ENCODE data around the gene TENM4.

The TENM4 gene

DNA sequence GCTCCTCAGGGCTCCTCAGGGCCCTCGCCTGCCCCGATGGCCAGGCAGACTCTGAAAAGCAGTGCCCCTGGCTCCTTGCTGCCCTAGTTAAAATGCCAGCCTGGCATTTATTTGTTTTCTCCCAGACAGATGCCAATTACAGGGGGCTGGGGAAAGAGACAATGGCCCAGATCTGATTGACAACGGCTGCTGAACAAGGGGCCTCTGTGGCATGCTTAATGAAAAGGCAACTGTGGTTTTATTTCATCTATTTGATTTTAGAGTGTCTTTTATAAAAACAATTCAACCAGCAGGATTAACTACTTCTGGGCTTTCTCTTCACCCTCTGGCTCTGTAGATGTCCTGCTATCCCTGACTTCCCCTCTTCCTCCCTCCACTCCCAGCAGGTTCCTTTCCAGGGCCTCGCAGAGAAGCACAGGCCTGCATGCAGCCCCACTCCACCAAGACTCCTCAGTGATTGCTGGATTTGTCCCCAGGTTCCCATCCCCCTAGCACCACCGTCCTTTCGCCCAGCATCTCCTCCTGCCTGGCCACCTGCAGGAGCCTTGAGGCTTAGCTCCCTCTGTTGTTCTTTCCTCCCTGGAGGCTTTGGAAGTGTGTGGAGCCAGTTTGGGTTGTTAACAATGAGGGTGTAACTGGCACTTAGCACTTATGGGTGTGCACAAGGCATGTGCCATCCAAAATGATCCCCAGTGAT is 171.1 kb downstream of the TENM4 start:
- H3K9me3 Mint-ChIP-seq = no peaks in the 10 kb centered on the region
- no peak overlapping the region for H3K4me3 Mint-ChIP-seq
- no peak for DNase-seq
- H3K27ac Mint-ChIP-seq = no peak overlapping the region
- no peaks in the 10 kb centered on the region for H3K27me3 Mint-ChIP-seq
- H3K36me3 Mint-ChIP-seq (ENCODE audit: low read depth) = no peaks in the 10 kb centered on the region
- no peaks in the 10 kb centered on the region for H3K4me1 Mint-ChIP-seq (ENCODE audit: low read depth)

DNA sequence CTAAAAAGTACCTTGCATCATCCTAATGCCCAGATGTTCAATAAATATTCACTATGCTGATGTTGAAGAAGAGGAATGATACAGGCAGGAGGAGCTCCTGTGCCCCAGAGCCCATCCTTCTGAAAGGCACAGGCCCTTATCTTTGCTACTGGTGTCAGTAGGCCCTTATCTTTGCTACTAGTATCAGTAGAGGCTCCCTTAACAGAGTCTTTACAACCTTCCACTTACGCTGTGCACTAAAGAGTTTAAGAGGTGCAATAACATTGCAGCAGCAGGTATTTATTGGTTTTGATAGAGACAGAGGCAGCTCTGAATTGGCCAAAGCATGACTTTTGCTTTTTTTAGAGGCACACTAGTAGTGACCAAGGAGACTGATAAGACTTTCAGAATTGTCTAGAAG is 174.4 kb downstream of the TENM4 start:
- no peak for DNase-seq
- no peak overlapping the region for H3K4me3 Mint-ChIP-seq
- no peaks in the 10 kb centered on the region for H3K27me3 Mint-ChIP-seq
- H3K4me1 Mint-ChIP-seq (ENCODE audit: low read depth) = no peaks in the 10 kb centered on the region
- no peaks in the 10 kb centered on the region for H3K36me3 Mint-ChIP-seq (ENCODE audit: low read depth)
- H3K27ac Mint-ChIP-seq = no peak overlapping the region
- no peaks in the 10 kb centered on the region for H3K9me3 Mint-ChIP-seq

DNA sequence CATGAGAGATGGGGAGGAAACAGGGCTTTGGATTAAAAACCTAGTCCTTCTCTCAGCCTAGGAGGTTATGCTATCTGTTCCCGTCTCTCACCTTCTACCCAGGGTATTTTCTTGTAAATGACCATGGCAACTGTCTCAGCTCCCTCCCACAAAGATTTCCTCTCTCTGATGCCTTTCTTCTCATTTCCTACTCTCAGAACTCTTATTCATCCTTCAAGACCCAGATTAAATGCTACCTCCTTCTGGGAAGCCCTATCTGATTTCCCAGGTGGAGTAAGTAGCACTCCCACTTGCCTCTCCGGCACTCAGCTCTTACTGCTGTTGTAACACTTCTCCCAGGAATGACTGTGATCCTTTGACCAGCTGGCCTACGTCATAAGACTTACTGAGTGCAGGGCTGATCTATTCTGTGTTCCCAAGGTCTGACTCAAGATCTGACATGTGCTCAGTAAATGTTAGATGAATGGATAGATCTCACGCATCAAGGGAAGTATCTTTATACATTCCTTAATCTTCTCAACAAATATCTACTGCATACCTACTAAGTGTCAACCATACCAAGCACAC is 175.0 kb downstream of the TENM4 start:
- DNase-seq = no peak
- H3K9me3 Mint-ChIP-seq = no peaks in the 10 kb centered on the region
- no peak overlapping the region for H3K27ac Mint-ChIP-seq
- no peaks in the 10 kb centered on the region for H3K27me3 Mint-ChIP-seq
- H3K4me3 Mint-ChIP-seq = no peak overlapping the region
- no peaks in the 10 kb centered on the region for H3K36me3 Mint-ChIP-seq (ENCODE audit: low read depth)
- H3K4me1 Mint-ChIP-seq (ENCODE audit: low read depth) = no peaks in the 10 kb centered on the region

DNA sequence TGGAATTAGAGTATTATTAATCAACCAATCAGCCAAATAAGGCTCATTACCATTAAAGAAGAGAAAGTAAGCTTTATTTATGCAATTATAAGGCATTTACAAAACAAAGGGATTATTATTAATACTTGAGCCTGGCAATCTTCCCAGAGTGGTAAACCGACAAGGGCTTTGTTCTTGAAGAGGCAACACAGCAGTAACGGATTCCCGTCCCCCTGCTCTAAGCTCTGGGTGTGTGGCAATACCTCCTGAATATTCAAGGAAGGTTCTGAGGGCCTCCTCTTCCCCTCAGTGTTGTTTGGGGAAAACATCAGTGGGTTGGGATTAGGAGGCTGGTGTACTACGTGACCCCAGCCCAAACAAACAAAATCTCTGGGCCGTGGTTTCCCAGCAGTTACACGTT is 176.5 kb downstream of the TENM4 start:
- no peak for DNase-seq
- H3K27ac Mint-ChIP-seq = no peak overlapping the region

DNA sequence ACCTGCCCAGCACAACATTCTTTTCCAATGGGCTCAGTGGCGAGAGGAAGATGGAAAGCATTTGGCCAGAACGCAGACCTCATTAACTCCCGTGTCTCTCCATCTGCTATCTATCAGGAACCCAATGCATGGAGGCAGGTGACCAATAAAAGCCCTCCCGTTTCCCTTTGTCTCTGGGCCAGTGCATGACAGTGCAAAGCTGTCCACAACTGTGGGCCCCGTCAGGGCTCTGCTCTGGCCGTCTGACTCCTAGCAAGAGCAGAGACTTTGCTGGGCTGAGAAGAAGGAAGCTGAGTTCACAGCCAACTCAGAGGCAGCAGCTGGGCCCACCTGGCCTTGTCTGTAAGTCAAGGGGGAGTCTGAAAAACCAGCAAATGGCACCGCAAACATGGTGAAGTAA is 177.8 kb downstream of the TENM4 start:
- H3K27ac Mint-ChIP-seq = no peak overlapping the region
- no peaks in the 10 kb centered on the region for H3K27me3 Mint-ChIP-seq
- no peaks in the 10 kb centered on the region for H3K9me3 Mint-ChIP-seq
- no peak overlapping the region for H3K4me3 Mint-ChIP-seq
- DNase-seq = no peak
- H3K36me3 Mint-ChIP-seq (ENCODE audit: low read depth) = no peaks in the 10 kb centered on the region
- H3K4me1 Mint-ChIP-seq (ENCODE audit: low read depth) = no peaks in the 10 kb centered on the region

More for the DNA sequence above, 176.5 kb downstream of the TENM4 start:
- no peaks in the 10 kb centered on the region for H3K4me1 Mint-ChIP-seq (ENCODE audit: low read depth)
- no peak overlapping the region for H3K4me3 Mint-ChIP-seq
- H3K36me3 Mint-ChIP-seq (ENCODE audit: low read depth) = no peaks in the 10 kb centered on the region
- no peaks in the 10 kb centered on the region for H3K27me3 Mint-ChIP-seq
- H3K9me3 Mint-ChIP-seq = no peaks in the 10 kb centered on the region

DNA sequence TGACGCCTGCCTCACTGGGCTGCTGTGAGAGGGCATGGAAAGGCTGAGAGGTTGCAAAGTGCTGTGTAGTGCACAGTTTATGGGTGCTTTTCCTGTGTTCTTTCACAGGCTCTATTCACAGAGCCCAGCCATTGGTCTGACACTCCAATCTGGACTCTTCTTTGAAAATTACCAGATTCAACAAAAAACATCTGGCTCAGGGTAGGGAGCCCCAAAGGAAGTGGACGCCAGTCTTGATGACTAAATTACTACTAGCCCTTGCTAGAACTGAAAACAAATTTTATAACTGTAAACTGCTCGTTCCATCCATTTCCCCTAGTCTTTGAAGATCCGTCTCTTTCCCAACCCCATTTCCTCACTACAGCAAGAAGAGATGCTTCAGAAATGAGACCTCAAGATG is 178.6 kb downstream of the TENM4 start:
- Mint-ChIP-seq H3K27me3 (no peaks in the 10 kb centered on the region), H3K4me1 (ENCODE audit: low read depth) (no peaks in the 10 kb centered on the region), H3K36me3 (ENCODE audit: low read depth) (no peaks in the 10 kb centered on the region), H3K4me3 (no peak overlapping the region), H3K27ac (no peak overlapping the region), H3K9me3 (no peaks in the 10 kb centered on the region)
- no peak for DNase-seq

DNA sequence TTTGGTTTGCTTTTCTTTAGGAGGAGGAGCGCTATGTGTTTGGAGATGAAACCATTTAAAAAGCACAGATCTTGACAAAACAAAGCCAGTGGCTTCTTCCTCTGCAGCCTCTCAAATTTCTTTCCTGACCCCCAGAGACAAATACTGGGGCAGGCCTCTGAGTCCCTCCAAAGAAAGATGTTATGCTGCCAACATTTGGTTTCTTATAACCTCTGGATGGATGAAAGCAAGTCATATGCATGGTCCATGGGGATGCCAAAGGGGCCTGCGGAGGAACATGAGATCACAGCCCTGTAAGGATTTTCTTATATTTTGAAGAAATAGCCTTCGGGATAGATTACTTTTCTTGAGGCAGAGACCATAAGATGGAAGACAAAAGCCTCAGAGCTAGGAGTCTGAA is 179.1 kb downstream of the TENM4 start:
- Mint-ChIP-seq H3K27me3 (no peaks in the 10 kb centered on the region), H3K4me1 (ENCODE audit: low read depth) (no peaks in the 10 kb centered on the region), H3K4me3 (no peak overlapping the region), H3K36me3 (ENCODE audit: low read depth) (no peaks in the 10 kb centered on the region), H3K27ac (no peak overlapping the region), H3K9me3 (no peaks in the 10 kb centered on the region)
- DNase-seq = no peak

DNA sequence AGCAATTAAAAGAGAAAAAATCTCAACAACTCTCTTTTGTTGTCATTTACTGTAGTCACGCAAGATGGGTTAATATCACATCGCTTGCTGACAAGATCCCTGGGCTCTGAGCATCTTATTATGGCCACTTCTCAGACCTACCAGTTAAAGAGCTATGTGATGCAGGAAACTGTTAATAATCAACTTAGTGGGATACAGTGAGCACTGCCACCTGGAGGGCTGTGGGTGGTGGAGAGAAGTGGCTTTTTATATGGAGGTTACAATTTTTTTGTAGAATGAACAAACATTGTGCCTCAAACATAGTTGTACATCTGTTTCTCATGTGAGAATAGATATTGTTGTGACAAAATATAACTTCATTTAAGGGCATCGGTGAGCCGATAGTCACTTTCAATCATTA is 181.0 kb downstream of the TENM4 start:
- Mint-ChIP-seq H3K4me3 (no peak overlapping the region), H3K36me3 (ENCODE audit: low read depth) (no peaks in the 10 kb centered on the region), H3K9me3 (no peaks in the 10 kb centered on the region), H3K4me1 (ENCODE audit: low read depth) (no peaks in the 10 kb centered on the region), H3K27me3 (no peaks in the 10 kb centered on the region), H3K27ac (no peak overlapping the region)
- no peak for DNase-seq

DNA sequence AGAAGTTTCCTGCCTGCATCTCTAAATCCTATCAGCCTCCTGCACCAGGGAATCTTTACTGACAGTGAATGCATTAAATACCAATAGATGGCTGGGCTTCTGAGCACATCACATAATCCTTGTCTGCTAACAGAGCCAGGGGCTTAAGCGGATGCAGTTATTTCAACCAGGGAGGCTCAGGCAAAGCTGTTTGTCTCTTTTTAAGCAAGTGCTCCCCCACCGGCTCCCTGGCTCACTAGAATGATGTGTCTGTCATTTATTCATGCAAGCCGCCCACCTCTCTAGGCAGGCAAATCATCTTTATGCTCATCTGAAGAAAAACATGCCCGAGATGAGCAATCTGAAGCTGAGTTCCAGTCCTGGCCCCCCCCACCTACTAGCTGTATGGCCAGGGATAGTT is 182.3 kb downstream of the TENM4 start:
- Mint-ChIP-seq H3K27ac (no peak overlapping the region), H3K36me3 (ENCODE audit: low read depth) (no peaks in the 10 kb centered on the region), H3K9me3 (no peaks in the 10 kb centered on the region), H3K4me3 (no peak overlapping the region), H3K4me1 (ENCODE audit: low read depth) (no peaks in the 10 kb centered on the region), H3K27me3 (no peaks in the 10 kb centered on the region)
- DNase-seq = no peak

DNA sequence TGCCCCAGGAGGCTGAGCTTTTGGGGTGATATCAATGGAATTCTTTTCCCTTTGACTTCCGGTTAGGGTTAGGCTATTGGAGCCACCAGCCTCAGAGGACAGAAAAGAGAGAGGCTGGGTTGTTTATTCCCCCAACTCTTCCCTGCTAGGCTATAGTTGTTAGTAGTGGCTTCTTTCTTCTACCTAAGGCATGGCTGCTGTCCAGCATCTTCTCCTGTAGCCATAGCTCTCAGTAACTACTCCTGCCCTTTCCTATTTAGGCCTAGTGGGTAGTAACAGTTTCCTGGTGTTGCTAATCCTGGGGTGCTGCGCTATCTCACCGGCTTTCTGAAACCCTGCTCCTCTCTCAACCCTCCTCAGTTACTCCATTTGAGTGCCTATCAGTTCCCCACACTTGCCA is 184.9 kb downstream of the TENM4 start:
- H3K4me1 Mint-ChIP-seq (ENCODE audit: low read depth) = no peaks in the 10 kb centered on the region
- DNase-seq = no peak
- H3K36me3 Mint-ChIP-seq (ENCODE audit: low read depth) = no peaks in the 10 kb centered on the region
- no peak overlapping the region for H3K4me3 Mint-ChIP-seq
- no peaks in the 10 kb centered on the region for H3K27me3 Mint-ChIP-seq
- no peak overlapping the region for H3K27ac Mint-ChIP-seq
- H3K9me3 Mint-ChIP-seq = peaks cover 3% of the 10 kb centered on the region

DNA sequence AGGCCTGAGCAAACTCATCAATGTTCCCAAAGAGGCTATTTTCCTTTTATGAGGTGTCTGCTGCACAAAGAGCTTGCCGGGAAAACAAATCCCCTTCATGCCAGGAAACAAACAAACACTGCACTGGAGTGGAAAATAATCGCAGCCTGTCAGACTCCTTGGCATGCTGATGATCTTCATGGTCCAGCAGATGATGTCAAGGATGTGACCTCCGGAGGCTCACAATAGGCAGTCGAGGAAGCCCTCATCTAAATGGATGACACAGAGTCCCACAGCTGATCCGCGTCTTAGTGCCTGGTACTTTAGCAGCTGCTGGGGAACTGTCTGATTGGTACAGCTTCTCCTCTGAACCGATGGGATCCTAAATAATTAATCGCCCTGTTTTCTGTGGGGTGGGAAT is 187.6 kb downstream of the TENM4 start:
- no peaks in the 10 kb centered on the region for H3K27me3 Mint-ChIP-seq
- no peaks in the 10 kb centered on the region for H3K36me3 Mint-ChIP-seq (ENCODE audit: low read depth)

DNA sequence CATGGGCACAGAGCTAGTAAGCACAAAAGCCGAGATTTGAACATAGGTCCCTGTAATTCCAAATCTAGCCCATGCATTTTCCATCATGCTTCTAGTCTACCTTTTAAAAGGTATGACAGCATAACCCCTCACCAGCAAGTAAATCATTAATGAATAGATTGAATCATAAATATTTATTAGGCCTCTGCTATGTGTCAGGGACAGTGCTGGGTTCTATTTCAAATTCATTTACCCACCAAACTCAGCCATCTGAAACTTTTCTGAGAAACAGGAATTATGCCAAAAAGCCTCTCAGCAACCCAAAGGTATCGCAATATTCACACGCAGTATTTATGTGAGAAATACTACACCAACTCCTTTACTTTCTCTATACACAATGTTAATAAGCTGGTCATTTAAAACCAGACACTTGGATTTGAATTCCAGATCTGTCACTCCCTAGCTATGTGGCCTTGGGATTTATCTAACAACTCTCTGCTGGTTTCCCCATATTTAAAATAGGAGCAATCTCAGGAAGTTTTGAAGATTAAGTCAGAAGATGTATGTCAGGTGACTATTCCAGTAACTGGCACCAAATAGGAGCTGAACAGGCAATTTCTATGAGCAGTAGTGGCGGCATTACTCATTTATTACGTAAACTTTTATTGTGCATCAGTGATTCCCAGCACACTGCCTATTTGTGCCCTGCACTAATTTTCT is 191.4 kb downstream of the TENM4 start:
- Mint-ChIP-seq H3K9me3 (peaks cover 3% of the 10 kb centered on the region), H3K4me1 (ENCODE audit: low read depth) (no peaks in the 10 kb centered on the region), H3K27me3 (no peaks in the 10 kb centered on the region), H3K27ac (no peak overlapping the region), H3K4me3 (no peak overlapping the region), H3K36me3 (ENCODE audit: low read depth) (no peaks in the 10 kb centered on the region)
- no peak for DNase-seq

More for the DNA sequence above, 187.6 kb downstream of the TENM4 start:
- Mint-ChIP-seq H3K4me1 (ENCODE audit: low read depth) (no peaks in the 10 kb centered on the region), H3K4me3 (no peak overlapping the region), H3K9me3 (peaks cover 3% of the 10 kb centered on the region), H3K27ac (no peak overlapping the region)
- no peak for DNase-seq

DNA sequence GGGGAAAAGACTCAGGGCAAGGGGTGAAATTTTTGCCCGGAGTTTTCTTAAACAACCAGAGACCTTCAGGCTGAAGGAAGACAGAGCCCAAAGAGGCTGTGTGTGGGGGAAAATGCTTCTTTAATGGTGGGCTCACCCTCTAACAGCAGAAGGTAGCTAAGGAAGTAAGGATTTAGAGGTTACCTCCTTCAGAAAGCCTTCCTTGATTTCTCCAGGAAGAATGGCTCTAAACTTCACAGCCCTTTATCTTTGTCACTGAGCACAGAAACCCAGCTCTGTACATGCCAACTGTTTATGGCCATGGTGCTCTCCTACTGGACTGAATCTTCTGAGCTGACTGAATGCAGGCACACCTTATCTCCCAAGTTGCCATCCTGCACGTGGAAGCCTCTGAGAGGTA is 196.0 kb downstream of the TENM4 start:
- no peak overlapping the region for H3K4me3 Mint-ChIP-seq
- no peak for DNase-seq
- no peaks in the 10 kb centered on the region for H3K9me3 Mint-ChIP-seq
- H3K36me3 Mint-ChIP-seq (ENCODE audit: low read depth) = no peaks in the 10 kb centered on the region
- no peaks in the 10 kb centered on the region for H3K27me3 Mint-ChIP-seq
- no peak overlapping the region for H3K27ac Mint-ChIP-seq
- no peaks in the 10 kb centered on the region for H3K4me1 Mint-ChIP-seq (ENCODE audit: low read depth)

DNA sequence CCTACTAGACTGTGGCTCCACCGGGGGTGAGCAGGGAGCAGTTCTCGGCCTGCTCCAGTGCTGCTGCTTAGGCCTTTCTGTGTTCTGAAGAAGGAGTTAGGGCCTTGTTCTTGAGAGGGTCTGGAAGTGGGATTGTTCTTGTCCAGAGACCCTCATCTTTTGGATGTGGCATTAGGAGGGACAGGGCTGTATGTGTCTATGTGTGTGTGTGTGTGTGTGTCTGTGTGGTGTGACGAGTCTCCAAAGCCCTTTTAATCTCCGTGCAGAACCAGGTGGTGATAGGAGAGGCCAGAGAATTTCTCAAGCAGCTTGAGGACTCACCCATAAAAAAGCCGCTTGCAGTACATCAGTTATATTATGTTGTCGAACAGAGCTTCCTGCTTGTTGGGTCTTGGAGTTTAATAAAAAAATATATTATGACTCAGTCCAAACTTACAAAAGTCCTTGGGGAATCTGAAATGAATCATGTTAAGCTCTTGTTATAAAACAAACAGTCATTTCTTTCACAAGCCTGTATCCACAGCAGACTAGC is 196.5 kb downstream of the TENM4 start:
- DNase-seq = no peak
- H3K9me3 Mint-ChIP-seq = no peaks in the 10 kb centered on the region
- H3K4me1 Mint-ChIP-seq (ENCODE audit: low read depth) = no peaks in the 10 kb centered on the region
- no peak overlapping the region for H3K4me3 Mint-ChIP-seq
- H3K27me3 Mint-ChIP-seq = no peaks in the 10 kb centered on the region
- no peak overlapping the region for H3K27ac Mint-ChIP-seq
- no peaks in the 10 kb centered on the region for H3K36me3 Mint-ChIP-seq (ENCODE audit: low read depth)
